Choroid plexus epithelial cell (primary cell): Measurements from ENCODE around the gene MYLK4.
A peak's percentile ranks its signal among the peaks of the same experiment; 100 is the strongest.

ENCODE experiments used
- DNase-seq: peaks from one replicate; pipeline ENCODE4 v3.0.0-alpha.2; 2010; ENCODE audit warnings: low read depth
- H3K4me3 ChIP-seq: 2 replicates; pipeline ENCODE4 v1.5.1; 2011; ENCODE audit warnings: low read depth, mild to moderate bottlenecking, control low read depth, low read length, moderate library complexity
- CTCF ChIP-seq: conservative IDR thresholded peaks from 2 replicates; pipeline ENCODE4 v1.5.1; 2011; ENCODE audit warnings: low read depth, mild to moderate bottlenecking, control low read depth, inconsistent platforms, low read length, moderate library complexity

The MYLK4 gene

GRCh38 chr6:2770171-2770570, 19.4 kb upstream of the MYLK4 start:
- H3K4me3 ChIP-seq = peak overlapping the region; percentile 20
- TF ChIP-seq CTCF = no peak
- DNase-seq = no peak

- DNase-seq = no peak
- H3K4me3 ChIP-seq = no peak overlapping the region
- TF ChIP-seq CTCF = no peak
Observed at GRCh38 chr6:2768696-2769095, 18.0 kb upstream of the MYLK4 start.

- TF ChIP-seq CTCF = no peak
- H3K4me3 ChIP-seq = peak overlapping the region; percentile 71
- no peak for DNase-seq
Observed at GRCh38 chr6:2767657-2768524, 17.2 kb upstream of the MYLK4 start.

GRCh38 chr6:2766767-2767656, 16.3 kb upstream of the MYLK4 start:
- DNase-seq = no peak
- H3K4me3 ChIP-seq = peak overlapping the region; percentile 71

GRCh38 chr6:2765896-2766766, 15.4 kb upstream of the MYLK4 start:
- peak overlapping the region; percentile 71 for H3K4me3 ChIP-seq
- TF ChIP-seq CTCF = no peak
- DNase-seq = peak; percentile 40

More at GRCh38 chr6:2766767-2767656, 16.3 kb upstream of the MYLK4 start:
- TF ChIP-seq CTCF = peak; percentile 5

GRCh38 chr6:2765166-2765895, 14.6 kb upstream of the MYLK4 start, which contains the start of gene WRNIP1:
TSS of gene WRNIP1 (plus strand) at chr6:2765393. CDS start at chr6:2765623, 230 bp downstream.
- TF ChIP-seq CTCF = peak; percentile 47
- peak; percentile 99 for DNase-seq
- H3K4me3 ChIP-seq = peak within 1 kb of the TSS; percentile 71
